GM10847 (cell line): Measurements from ENCODE around the gene GCM1.

Experiments used
- POLR2A ChIP-seq: IDR thresholded peaks from 2 replicates; pipeline ENCODE4 v1.6.1; 2011; ENCODE audit not compliant: insufficient read length; ENCODE audit errors: extremely low read depth

GCM1 gene

DNA sequence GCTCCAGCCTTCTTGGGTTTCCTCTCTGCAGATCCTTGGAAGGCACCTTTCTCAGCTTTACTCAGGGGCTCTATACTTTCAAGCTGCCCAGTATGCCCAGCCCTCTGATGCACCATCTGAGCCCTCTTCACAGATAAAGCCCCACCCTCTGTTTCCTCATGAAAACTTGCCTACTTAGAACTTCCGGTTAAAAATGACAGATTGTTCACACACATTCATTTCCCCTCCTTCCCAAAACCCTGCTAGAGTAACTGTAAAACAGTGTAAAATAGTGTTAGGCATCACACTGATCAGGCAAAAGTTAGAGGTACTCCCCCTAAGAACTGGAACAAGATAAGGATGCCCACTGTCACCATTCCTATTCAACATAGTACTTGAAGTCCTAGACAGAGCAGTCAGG lies 14.0 kb upstream of the GCM1 start:
- no peak for TF ChIP-seq POLR2A

DNA sequence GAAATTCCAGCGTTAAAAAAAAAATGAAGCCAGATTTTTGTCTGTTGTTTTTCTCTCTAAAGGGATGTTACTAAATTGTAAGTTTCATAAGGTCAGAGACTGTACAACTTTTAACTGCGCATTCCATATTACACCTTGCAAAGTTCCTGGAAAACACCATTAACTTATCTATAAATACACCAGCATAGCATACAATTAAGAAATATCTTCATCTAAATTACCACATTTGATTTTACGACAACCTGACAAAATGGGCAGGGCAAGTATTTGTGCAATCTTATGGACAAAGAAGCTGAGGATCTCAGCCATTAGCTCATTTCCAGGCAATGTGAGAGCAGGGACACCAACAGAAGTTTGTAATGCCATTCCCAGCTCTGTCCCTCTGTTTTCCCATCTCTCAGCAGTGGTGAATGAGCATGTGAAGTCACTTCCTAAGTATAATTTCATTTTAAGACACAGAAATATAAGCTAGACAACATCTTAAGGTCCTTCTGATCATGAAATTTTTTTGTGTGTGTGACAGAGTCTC lies 12.9 kb upstream of the GCM1 start:
- TF ChIP-seq POLR2A, result no peak

- TF ChIP-seq POLR2A, result no peak
These were observed 10.9 kb upstream of the GCM1 start for GRCh38 chr6:53159558-53159957.

GRCh38 chr6:53154794-53155193 lies 6.2 kb upstream of the GCM1 start:
- TF ChIP-seq POLR2A, result no peak

DNA sequence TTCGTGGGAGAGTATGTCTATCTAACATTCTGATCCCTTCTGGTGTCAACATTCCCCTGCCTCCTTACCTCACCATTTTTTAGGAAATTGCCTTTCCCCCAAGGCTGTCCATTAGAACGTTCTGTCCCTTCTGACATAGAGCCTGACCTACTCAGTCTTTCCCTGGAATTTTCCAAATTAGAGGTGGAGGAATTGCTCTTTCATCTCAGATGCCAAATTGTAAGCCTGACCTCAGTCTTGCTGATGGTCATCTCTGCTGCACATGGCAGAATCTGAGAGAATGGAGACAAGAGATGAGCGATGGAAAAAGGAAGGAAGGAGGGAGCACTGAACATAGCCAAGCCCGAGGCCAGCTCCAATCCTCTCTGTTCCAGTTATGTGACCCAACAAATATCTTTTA lies 5.4 kb upstream of the GCM1 start:
- TF ChIP-seq POLR2A, result no peak

DNA sequence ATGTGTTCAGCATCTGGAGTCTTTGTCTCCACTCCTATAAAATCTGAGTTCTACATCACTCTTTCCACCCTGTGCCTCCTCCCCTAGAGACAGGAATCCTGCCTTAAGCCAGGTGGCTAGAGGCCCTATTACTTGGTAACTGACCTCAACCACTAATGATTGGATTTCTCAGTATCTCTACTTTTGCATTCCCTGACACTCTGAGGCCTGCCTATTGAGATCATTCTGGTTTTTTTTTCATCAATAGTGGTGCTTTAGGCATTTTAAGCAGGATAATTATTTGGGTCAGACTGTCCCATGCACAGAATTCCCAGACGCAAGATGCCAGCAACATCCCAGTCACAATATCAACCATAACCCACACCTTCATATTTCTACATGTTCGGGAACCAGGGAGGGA lies 3.9 kb upstream of the GCM1 start:
- no peak for TF ChIP-seq POLR2A

DNA sequence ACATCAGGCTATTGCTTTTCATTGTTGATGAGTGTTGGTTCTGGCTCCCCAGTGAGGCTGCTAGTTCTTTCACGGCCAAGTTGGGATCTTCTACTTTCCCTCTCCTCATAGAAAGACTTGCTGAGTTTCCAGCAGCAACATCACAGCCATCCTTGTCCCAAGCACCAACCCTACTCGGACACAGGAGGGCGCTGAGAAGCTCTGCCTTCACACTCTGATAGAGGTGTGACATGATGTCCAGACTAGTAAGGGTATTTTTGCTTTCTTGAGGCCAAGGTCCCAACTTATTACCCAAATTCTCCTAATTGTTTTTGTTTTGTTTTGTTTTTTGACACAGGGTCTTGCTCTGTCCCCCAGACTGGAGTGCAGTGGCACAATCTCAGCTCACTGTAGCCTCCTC lies 3.0 kb upstream of the GCM1 start:
- no peak for TF ChIP-seq POLR2A

- TF ChIP-seq POLR2A, result no peak
These were observed 3.8 kb downstream of the GCM1 start for GRCh38 chr6:53144802-53145201.

DNA sequence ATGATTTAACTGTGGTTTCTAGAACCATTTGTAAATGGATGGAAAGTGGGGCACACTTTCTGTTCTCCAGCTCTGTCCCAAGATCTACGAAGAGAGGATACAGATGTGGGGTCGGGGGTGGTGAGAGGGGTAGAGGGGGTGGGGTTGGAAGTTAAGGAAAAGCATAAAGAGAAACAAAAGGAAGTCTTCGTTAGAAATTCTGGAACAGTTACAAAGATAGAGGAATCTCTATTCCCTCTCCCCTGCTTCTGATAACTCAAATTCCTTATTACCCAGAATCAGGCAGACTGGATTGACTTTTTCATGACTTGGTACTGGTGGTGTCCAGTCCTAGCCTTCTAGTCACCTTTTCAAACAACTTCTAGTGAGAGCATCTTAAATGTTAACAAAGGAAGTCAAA lies 4.9 kb downstream of the GCM1 start:
- no peak for TF ChIP-seq POLR2A

- no peak for TF ChIP-seq POLR2A
These were observed 5.8 kb downstream of the GCM1 start for GRCh38 chr6:53142810-53143209.

GRCh38 chr6:53139841-53140413 lies 8.7 kb downstream of the GCM1 start:
- no peak for TF ChIP-seq POLR2A

GRCh38 chr6:53136000-53136609 lies 12.5 kb downstream of the GCM1 start:
- TF ChIP-seq POLR2A, result no peak

DNA sequence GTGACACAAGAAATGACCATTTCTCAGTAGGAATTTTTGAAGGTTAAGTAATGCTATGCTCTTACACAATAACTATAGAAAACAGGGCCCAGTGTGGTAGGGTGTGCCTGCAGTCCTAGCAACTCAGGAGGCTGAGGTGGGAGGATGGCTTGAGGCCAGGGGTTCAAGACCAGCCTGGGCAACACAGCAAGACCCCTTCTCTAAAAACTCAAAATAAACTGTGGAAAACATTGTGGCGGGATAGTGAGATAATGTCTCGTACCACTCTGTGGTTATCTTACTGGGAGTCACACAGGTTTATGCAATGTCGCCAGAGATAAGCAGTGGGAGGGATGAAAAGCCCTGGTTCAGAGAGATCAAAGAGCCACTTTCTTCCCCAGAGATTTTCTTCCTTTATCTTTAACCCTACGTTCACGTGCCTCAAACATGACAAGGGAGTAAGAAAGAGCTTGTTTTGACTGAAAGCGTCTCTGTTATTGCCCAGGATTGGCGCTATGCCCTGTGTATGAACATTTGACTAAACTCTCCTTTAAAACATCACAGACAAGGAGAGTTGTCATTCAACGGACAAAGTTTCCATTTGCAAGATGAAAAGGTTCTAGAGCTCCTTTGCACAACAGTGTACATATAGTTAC lies 13.9 kb downstream of the GCM1 start:
- TF ChIP-seq POLR2A, result no peak

DNA sequence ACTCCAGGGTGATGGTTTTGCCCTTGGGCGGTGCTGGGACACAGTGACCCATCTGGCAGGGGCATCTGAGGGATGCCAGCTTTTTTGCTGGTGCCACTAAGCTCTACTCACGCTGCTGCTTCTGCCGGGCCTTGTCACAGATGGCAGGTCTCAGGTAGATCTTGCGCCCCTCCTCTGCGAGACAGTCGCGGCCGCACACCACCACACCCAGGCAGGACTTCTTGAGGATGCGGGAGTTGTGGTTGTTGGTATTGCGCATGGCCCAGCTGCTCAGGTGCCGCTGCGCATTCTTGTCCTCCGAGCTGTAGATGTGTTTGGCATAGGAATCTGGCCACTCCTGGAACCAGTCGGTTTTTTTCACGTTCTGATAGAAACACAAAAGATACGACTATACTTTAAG lies 14.7 kb downstream of the GCM1 start:
- no peak for TF ChIP-seq POLR2A

- TF ChIP-seq POLR2A, result no peak
These were observed 17.9 kb downstream of the GCM1 start for GRCh38 chr6:53130569-53131290.

GRCh38 chr6:53128842-53129241 lies 19.8 kb downstream of the GCM1 start:
- TF ChIP-seq POLR2A, result no peak
